Epithelial cell of esophagus (primary cell): Measurements from ENCODE around the gene SPA17.
A peak's percentile ranks its signal among the peaks of the same experiment; 100 is the strongest.

Experiments used
- DNase-seq: peaks from one replicate; pipeline ENCODE4 v3.0.0; 2010; ENCODE audit warnings: low read depth
- H3K4me3 ChIP-seq: 2 replicates; pipeline ENCODE4 v1.5.1; 2011; ENCODE audit warnings: mild to moderate bottlenecking, low read length, control low read depth
- TF ChIP-seq, protein P1 (sequence below): IDR thresholded peaks from 2 replicates; pipeline ENCODE4 v1.5.1; 2011; ENCODE audit warnings: low read depth, mild to moderate bottlenecking, low read length, control low read depth, inconsistent platforms; ENCODE audit not compliant: insufficient read depth; ENCODE audit errors: missing control alignments

SPA17 gene

GRCh38 chr11:124732230-124732629 lies 58.5 kb downstream of the SPA17 start:
- no peak overlapping the region for H3K4me3 ChIP-seq
- TF ChIP-seq, protein P1, sequence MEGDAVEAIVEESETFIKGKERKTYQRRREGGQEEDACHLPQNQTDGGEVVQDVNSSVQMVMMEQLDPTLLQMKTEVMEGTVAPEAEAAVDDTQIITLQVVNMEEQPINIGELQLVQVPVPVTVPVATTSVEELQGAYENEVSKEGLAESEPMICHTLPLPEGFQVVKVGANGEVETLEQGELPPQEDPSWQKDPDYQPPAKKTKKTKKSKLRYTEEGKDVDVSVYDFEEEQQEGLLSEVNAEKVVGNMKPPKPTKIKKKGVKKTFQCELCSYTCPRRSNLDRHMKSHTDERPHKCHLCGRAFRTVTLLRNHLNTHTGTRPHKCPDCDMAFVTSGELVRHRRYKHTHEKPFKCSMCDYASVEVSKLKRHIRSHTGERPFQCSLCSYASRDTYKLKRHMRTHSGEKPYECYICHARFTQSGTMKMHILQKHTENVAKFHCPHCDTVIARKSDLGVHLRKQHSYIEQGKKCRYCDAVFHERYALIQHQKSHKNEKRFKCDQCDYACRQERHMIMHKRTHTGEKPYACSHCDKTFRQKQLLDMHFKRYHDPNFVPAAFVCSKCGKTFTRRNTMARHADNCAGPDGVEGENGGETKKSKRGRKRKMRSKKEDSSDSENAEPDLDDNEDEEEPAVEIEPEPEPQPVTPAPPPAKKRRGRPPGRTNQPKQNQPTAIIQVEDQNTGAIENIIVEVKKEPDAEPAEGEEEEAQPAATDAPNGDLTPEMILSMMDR, result no peak
- DNase-seq, result no peak

DNA sequence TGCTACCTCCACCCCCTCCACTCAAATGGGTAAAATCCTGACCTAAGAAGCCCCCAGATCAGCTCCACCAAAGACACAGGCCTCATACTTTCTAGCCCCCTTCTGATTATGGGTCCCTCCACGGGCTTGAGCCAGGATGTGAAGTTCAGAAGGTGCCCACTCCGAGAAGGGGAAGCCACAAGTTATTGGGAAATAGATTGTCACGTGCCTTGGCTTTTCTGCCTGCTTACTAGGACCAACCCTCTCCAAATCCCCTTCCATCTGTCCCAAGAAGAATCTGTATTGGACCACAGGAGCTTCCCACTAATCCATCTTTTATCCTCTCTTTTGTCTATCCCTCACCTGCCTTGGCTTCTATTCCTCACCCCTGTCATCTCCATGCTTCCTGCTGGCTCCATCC lies 63.0 kb downstream of the SPA17 start:
- TF ChIP-seq, protein P1, result no peak
- H3K4me3 ChIP-seq, result no peak overlapping the region
- no peak for DNase-seq

- H3K4me3 ChIP-seq, result no peak overlapping the region
- TF ChIP-seq, protein P1, result no peak
- no peak for DNase-seq
These were observed 64.1 kb downstream of the SPA17 start for GRCh38 chr11:124737638-124738305.

DNA sequence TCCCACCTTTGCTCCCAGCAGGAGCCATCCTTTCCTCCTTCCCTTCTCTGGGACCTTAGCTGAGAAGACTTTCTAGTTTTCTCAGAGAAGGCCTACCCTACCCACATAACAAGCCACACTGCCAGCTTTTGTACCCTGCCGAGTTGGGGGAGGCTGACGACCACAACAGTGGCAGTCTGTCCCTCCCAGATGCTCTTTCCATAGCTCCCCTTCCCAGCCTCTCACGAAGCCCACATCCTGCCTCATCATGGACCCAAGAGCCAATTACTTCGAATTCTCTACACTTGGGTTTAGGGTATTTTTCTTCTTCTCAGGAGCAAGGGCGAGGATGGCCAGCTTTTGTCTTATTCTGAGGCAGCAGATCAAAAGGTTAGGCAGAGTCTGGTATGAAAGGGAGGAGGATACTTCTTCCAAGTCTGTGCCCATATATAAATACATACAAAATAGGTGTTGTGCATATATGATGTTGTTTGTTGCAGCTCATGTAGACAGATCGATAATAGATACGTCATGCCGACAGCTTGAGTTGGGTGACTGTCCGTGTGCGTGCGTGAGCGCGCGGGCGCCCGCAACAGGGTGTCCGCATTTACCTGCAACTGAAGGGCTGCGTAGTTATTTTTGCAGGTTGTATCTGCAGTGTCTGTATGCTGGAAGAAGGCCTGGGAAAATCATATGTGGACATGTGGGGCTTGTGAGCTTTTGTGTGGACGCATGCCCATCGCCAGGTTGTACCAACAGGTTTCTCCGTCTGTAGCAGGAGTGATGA lies 65.2 kb downstream of the SPA17 start:
- DNase-seq, result no peak
- TF ChIP-seq, protein P1, result no peak
- H3K4me3 ChIP-seq, result peak overlapping the region; percentile 39

GRCh38 chr11:124739479-124740276 lies 66.0 kb downstream of the SPA17 start, which contains the start of gene NRGN:
Gene NRGN, plus strand, starts transcription at chr11:124739942. Its CDS starts 143 bp downstream, at chr11:124740085.
- DNase-seq, result peak; percentile 91
- H3K4me3 ChIP-seq, result peak within 1 kb of the TSS; percentile 39
- TF ChIP-seq, protein P1, result no peak

DNA sequence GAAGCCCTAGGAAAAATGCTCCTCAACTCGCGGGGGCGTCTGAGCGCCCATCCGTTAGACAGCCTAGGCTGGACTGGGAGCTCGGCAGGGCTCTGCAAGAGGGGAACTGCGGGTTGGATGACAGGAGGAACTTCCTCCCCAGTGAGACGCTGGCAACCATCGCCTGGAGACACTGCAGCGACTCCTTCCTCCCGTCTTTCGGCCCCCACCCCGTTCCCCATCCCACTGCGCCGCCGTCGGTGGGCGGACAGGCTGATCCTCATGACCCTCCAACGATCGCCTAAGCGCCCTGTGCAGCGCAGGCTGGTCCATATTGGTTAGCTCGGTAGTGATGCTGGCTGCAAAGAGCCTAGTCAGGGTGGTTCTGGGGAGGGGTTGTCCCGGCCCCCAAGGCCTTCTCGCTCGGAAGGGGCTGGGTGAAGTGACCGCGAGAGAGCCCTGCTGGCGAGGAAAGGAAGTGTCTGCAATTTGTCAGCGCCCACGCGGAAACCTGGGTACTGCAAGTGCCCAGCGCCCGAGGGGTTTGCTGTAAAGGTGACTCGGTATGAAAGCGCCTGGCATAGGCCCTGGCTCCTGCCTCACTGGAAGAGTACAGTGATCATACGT lies 66.7 kb downstream of the SPA17 start:
- peak; percentile 63 for DNase-seq
- H3K4me3 ChIP-seq, result peak overlapping the region; percentile 39
- TF ChIP-seq, protein P1, result peak; percentile 13
